Calu3 (cell line): Measurements from ENCODE around the gene IQSEC2. TPM values are rescaled to one million over a fixed set of nuclear protein-coding genes. Genes with fewer than 3 reads are reported as not detected.

ENCODE experiments used
- BruUV-seq: library from RNA; stranded (reverse); fragments of 400-500 nt; replicated peaks from 2 replicates; lab custom pipeline; 2021; lab: Mats Ljungman, UMichigan
- CTCF ChIA-PET: fragments of 300-600 bp; sonication (Branson Sonifier 250); formaldehyde crosslinking; loops from one replicate; lab custom pipeline; 2022; ENCODE audit warnings: antibody characterized with exemption; lab: Charles Lee
- DNase-seq: peaks from one replicate; pipeline ENCODE4 v3.0.0; 2022
- H3K27ac Mint-ChIP-seq: one replicate; pipeline ENCODE4 v1.8.0; 2022; ENCODE audit warnings: mixed read lengths; ENCODE audit not compliant: unreplicated experiment
- H3K27me3 Mint-ChIP-seq: one replicate; pipeline ENCODE4 v1.8.0; 2022; ENCODE audit warnings: mixed read lengths; ENCODE audit not compliant: unreplicated experiment
- H3K36me3 Mint-ChIP-seq: one replicate; pipeline ENCODE4 v1.8.0; 2022; ENCODE audit warnings: mild to moderate bottlenecking, moderate library complexity, mixed read lengths; ENCODE audit not compliant: insufficient read depth, unreplicated experiment
- H3K4me1 Mint-ChIP-seq: one replicate; pipeline ENCODE4 v1.8.0; 2022; ENCODE audit warnings: mild to moderate bottlenecking, low read depth, mixed read lengths; ENCODE audit not compliant: unreplicated experiment
- H3K4me3 Mint-ChIP-seq: one replicate; pipeline ENCODE4 v1.8.0; 2022; ENCODE audit warnings: mild to moderate bottlenecking, low read depth, moderate library complexity, mixed read lengths; ENCODE audit not compliant: unreplicated experiment
- H3K9me3 Mint-ChIP-seq: one replicate; pipeline ENCODE4 v1.8.0; 2022; ENCODE audit warnings: low read depth, mixed read lengths; ENCODE audit not compliant: unreplicated experiment
- intact Hi-C: fragments of 100-400 bp; cut with micrococcal nuclease; formaldehyde crosslinking; loops from one replicate; pipeline ENCODE4 v1.10.0; 2022; ENCODE audit not compliant: unreplicated experiment
- total RNA-seq: library from RNA; stranded (reverse); gene quantifications from 2 replicates; pipeline ENCODE4 v1.2.3, GENCODE V29; 2022
- TF ChIP-seq, protein P1 (sequence below): fragments of 200-600 bp; IDR thresholded peaks from one replicate; pipeline ENCODE4 v1.8.0; 2022; ENCODE audit warnings: antibody characterized with exemption; ENCODE audit not compliant: unreplicated experiment

The IQSEC2 gene
- total RNA-seq, 1 experiment from 2014 or later = 14.1 TPM

DNA sequence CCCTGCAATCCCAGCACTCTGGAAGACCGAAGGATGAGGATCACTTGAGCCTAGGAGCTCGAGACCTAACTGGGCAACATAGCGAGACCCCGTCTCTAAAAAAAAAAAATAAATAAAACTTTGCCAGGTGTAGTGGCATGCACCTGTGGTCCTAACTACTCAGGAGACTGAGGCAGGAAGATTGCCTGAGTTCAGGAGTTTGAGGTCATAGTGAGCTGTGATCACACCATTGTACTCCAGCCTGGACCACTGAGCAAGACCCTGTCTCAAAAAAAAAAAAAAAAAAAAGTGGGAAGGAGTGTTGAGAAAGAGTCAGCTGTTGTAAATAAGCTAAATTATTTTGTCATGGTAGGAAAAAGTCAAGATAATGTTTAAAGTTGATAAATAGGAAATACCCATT, 27.5 kb upstream of the IQSEC2 start:
- intact Hi-C loops = no loop called here
- Mint-ChIP-seq H3K27ac (no peak overlapping the region), H3K4me3 (no peak overlapping the region), H3K4me1 (no peaks in the 10 kb centered on the region), H3K36me3 (no peaks in the 10 kb centered on the region), H3K27me3 (peaks cover 37% of the 10 kb centered on the region), H3K9me3 (no peaks in the 10 kb centered on the region)
- TF ChIP-seq, protein P1, sequence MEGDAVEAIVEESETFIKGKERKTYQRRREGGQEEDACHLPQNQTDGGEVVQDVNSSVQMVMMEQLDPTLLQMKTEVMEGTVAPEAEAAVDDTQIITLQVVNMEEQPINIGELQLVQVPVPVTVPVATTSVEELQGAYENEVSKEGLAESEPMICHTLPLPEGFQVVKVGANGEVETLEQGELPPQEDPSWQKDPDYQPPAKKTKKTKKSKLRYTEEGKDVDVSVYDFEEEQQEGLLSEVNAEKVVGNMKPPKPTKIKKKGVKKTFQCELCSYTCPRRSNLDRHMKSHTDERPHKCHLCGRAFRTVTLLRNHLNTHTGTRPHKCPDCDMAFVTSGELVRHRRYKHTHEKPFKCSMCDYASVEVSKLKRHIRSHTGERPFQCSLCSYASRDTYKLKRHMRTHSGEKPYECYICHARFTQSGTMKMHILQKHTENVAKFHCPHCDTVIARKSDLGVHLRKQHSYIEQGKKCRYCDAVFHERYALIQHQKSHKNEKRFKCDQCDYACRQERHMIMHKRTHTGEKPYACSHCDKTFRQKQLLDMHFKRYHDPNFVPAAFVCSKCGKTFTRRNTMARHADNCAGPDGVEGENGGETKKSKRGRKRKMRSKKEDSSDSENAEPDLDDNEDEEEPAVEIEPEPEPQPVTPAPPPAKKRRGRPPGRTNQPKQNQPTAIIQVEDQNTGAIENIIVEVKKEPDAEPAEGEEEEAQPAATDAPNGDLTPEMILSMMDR = no peak
- no peak for DNase-seq
- CTCF ChIA-PET = interaction anchor here (0.6 kb wide), 1 partner anchor 8 kb away, joined by 3 read pairs; no protein-coding TSS in a partner anchor
- no TSS peak for BruUV-seq

DNA sequence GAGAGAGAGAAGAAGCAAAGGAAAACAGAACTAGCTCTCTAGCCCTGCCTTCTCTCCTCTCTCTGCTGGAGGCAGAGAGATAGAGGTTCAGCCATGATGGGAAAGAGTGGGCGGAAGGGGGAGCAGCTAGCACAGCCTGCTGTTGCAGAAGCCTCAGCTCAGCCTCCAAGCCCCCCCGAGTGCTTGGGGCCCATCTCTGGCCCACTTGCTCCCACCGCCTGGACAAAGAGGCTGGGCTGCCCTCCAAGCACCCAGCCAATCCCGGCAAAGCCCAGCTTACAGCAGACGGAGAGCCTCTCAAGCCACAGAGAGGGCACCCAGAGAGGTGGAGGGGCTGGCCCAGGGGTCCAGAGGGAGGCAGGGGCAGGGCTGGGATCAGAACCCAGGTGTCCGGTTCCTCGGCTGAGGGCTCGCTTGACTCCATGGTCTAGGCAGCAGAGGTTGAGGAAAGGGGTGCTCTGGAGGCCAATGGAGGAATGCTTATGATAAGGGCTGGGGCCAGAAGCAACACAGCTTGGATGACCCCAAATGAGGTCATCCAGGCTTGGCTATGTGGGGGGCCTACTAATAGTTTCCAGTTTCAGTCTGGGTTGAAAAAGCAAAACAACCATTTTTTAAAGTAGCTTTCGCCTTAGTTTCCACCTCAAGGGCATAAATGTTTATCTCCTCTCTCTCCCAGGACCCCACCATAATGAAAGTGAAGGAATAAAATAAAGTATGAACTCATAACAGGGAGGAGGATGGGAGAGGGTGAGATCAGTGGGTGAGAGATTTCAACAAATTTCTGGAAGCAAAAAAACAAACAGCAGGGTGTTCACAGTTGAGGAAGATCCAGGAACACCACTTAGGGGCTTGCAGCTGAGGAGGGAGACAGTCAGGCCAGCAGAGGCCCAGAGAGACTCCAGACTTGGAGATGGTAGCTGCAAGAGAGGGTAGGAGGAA, 24.9 kb upstream of the IQSEC2 start:
- H3K4me3 Mint-ChIP-seq = no peak overlapping the region
- TF ChIP-seq, protein P1 = no peak
- no peaks in the 10 kb centered on the region for H3K9me3 Mint-ChIP-seq
- no peak for DNase-seq
- CTCF ChIA-PET = interaction anchor here (0.6 to 0.7 kb wide), 3 partner anchors 19 to 860 kb away, joined by 3 read pairs; no protein-coding TSS in a partner anchor
- H3K36me3 Mint-ChIP-seq = no peaks in the 10 kb centered on the region
- intact Hi-C loops = no loop called here
- no peak overlapping the region for H3K27ac Mint-ChIP-seq
- BruUV-seq = no TSS peak
- peaks cover 20% of the 10 kb centered on the region for H3K27me3 Mint-ChIP-seq
- no peaks in the 10 kb centered on the region for H3K4me1 Mint-ChIP-seq

DNA sequence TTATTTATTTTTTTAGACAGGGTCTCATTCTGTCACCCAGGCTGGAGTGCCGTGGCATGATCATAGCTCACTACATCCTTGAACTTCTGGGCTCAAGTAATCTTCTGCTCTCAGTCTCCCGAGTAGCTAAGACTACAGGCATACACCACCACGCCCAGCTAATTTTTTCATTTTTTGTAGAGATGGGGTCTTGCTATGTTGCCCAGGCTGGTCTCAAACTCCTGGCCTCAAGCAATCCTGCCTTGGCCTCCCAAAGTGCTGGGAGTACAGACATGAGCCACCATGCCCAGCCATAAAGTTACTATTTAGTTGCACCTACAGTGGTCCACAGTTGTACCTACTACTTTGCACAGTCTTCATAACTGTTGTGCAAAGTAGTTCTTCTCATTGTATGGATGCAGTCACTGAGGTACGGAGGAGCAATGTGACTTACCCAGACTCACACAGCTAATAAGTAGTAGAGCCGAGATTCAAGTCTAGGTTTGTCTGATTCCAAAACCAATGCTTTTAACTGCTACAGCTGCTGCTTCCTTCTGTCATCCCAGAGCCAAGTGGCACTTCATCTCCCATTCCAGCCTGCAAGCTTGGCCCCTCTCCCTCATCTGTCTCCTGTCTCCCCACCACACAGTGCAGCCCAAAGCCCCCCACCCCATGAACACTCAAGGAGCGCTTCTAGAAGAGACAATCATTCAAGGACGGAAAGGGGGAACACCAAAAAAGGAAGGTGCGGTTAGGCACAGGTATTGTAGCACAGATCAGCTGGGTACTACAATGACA, 24.0 kb upstream of the IQSEC2 start:
- Mint-ChIP-seq H3K27me3 (peaks cover 17% of the 10 kb centered on the region), H3K36me3 (no peaks in the 10 kb centered on the region), H3K27ac (no peak overlapping the region), H3K9me3 (no peaks in the 10 kb centered on the region), H3K4me3 (no peak overlapping the region), H3K4me1 (no peaks in the 10 kb centered on the region)
- TF ChIP-seq, protein P1 = no peak
- no peak for DNase-seq
- intact Hi-C loops = no loop called here
- CTCF ChIA-PET = interaction anchor here (0.6 kb wide), 2 partner anchors 41 to 142 kb away, joined by 3 read pairs; no protein-coding TSS in a partner anchor
- no TSS peak for BruUV-seq

- CTCF ChIA-PET = interaction anchor here (0.7 kb wide), 1 partner anchor 379 kb away, joined by 3 read pairs; no protein-coding TSS in a partner anchor
- no peak for DNase-seq
- TF ChIP-seq, protein P1 = no peak
- no peaks in the 10 kb centered on the region for H3K9me3 Mint-ChIP-seq
- H3K4me3 Mint-ChIP-seq = no peak overlapping the region
- H3K27me3 Mint-ChIP-seq = peaks cover 26% of the 10 kb centered on the region
- H3K36me3 Mint-ChIP-seq = no peaks in the 10 kb centered on the region
- no TSS peak for BruUV-seq
- no peaks in the 10 kb centered on the region for H3K4me1 Mint-ChIP-seq
- intact Hi-C loops = no loop called here
- no peak overlapping the region for H3K27ac Mint-ChIP-seq
Measured at GRCh38 chrX:53303195-53303594, 21.8 kb upstream of the IQSEC2 start.
